ENCODE measurements around the gene FAM20B. TPM values are rescaled to one million over a fixed set of nuclear protein-coding genes. Genes with fewer than 3 reads are reported as not detected.

Gene FAM20B
- total RNA-seq, 4 donors from 2014 or later, result 16.7 to 25.2 (median 20.3) TPM

GRCh38 chr1:179017383-179018326 lies 8.0 kb upstream of the FAM20B start:
- no peak overlapping the region for H3K4me3 ChIP-seq (ENCODE audit: low read depth, poor library complexity, severe bottlenecking)
- TF ChIP-seq, protein P1, sequence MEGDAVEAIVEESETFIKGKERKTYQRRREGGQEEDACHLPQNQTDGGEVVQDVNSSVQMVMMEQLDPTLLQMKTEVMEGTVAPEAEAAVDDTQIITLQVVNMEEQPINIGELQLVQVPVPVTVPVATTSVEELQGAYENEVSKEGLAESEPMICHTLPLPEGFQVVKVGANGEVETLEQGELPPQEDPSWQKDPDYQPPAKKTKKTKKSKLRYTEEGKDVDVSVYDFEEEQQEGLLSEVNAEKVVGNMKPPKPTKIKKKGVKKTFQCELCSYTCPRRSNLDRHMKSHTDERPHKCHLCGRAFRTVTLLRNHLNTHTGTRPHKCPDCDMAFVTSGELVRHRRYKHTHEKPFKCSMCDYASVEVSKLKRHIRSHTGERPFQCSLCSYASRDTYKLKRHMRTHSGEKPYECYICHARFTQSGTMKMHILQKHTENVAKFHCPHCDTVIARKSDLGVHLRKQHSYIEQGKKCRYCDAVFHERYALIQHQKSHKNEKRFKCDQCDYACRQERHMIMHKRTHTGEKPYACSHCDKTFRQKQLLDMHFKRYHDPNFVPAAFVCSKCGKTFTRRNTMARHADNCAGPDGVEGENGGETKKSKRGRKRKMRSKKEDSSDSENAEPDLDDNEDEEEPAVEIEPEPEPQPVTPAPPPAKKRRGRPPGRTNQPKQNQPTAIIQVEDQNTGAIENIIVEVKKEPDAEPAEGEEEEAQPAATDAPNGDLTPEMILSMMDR (IDR thresholded peaks at IDR 0.05), result no peak
- TF ChIP-seq POLR2A (IDR thresholded peaks at IDR 0.05), result no peak
- no peak for DNase-seq (ENCODE audit: low spot score in 2 of 2)
- 34 to 38% methylated on average over 3 of the region's 3 CpGs for WGBS, 2 donors
- intact Hi-C loops (cut with DNase I; ENCODE audit: low total_unique reads), result no loop called here

DNA sequence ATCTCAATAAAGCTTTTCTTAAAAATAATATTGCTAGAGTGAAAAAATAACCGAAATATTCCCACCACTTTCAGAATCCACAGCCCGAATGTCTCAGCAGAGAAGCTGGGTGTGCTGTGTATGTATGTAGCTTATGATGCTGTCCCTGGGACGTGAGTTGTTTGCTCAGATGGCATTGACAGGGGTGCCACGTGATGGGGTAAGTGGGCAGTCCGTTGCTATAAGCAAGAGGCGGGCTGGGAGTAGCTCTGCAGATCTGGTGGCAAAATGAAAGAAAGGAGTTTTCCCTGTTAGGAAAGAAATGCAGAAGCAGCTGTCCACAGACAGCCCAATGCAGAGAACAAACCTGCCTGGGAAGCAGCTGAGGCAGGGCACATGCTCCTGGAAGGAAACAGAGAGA lies 3.8 kb upstream of the FAM20B start:
- DNase-seq (ENCODE audit: low spot score in 2 of 2), result no peak
- no peak overlapping the region for H3K4me3 ChIP-seq (ENCODE audit: low read depth, poor library complexity, severe bottlenecking)
- TF ChIP-seq POLR2A (IDR thresholded peaks at IDR 0.05), result no peak
- TF ChIP-seq, protein P1 (IDR thresholded peaks at IDR 0.05), result no peak
- intact Hi-C loops (cut with DNase I; ENCODE audit: low total_unique reads), result no loop called here
- WGBS, 2 donors, result 42 to 43% methylated on average over 6 of the region's 6 CpGs

DNA sequence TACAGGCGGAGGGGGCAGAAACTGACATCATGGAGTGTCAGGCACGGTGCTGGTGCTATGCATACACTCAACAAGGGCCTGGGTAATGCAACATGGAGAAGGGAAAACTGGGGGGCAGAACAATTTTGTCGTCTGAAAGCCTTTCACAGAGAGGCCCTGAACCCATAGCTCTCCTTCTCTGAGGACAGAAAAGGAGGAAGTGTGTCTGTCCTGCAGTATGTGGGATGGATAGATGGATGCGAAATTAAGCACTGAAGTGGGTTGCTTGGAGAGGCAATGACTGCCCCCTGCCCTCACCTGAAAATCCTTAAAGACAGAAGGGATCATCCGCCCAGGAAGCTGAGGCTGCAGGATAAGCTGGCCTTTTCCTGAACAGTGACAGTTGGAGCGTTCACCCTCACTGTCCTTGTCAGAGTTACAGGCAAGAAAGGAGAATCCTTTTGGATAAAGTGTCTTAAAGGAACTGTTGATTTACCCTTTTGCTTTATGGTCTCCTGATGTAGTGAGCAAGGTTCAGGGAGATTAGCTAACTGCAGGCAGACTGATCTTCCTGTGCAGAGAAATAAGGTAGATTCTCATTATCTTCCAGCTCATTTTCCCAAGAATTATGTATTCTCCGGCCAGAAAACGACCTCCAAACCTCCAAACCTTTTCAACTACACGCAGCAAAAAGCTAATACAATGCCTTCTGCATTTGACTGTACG lies 1.6 kb upstream of the FAM20B start:
- no peak overlapping the region for H3K4me3 ChIP-seq (ENCODE audit: low read depth, poor library complexity, severe bottlenecking)
- intact Hi-C loops (cut with DNase I; ENCODE audit: low total_unique reads), result no loop called here
- WGBS, 2 donors, result 74 to 77% methylated on average over 10 of the region's 10 CpGs
- DNase-seq (ENCODE audit: low spot score in 2 of 2), result no peak
- no peak for TF ChIP-seq POLR2A (IDR thresholded peaks at IDR 0.05)
- TF ChIP-seq, protein P1 (IDR thresholded peaks at IDR 0.05), result no peak

DNA sequence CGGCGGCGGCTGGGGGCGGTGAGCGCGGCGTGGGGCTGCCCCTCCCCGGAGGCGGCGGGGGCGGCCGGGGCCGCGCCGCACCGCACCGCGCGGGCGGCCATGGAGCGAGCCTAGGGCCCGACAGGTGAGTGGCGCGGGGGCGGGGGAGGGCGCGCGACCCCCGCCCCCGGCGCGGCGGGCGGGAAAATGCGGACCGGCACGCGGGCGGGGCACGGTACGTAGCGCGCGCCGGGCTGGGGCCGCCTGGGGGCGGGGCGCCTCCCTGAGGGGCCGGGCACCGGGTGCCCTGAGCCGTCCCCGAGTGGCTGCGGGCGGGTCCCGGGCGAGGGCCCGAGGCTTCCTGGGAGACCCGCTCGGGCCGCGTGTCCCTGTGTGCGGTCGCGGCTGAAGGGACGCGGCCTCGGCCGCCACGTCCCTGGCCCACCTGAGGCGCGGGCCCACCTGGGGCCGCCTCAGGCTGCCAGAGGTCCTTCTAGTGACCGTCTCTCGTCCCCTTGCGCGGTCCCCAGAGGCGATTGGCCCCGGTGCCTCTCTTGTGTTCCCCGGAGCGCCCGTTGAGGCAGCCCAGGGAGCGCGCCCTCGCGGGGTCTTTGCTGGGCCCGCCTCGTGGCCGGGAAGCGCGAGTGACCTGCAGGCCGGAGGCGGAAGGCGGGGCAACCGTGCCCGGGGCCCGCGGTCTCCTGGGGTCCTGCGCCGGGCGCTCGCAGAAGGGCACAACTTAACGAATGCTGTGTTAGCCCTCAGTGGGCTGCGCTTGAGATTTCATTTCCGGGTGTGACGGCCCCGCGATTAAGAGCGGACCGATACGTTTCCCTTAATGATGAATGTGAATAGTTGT lies 500 bp downstream of the FAM20B start:
- peak overlapping the region; percentile 94 for H3K4me3 ChIP-seq (ENCODE audit: low read depth, poor library complexity, severe bottlenecking)
- TF ChIP-seq, protein P1 (IDR thresholded peaks at IDR 0.05), result no peak
- no peak for TF ChIP-seq POLR2A (IDR thresholded peaks at IDR 0.05)
- whole genome bisulfite sequencing, 2 donors, result 0% methylated on average over 15 to 78 of the region's 110 CpGs
- intact Hi-C loops (cut with DNase I; ENCODE audit: low total_unique reads), result no loop called here
- peak; percentile 52 to 91 for DNase-seq (ENCODE audit: low spot score in 2 of 2)

- intact Hi-C loops (cut with DNase I; ENCODE audit: low total_unique reads), result no loop called here
- 15 to 18% methylated on average over 11 of the region's 11 CpGs for WGBS, 2 donors
- peak overlapping the region; percentile 94 for H3K4me3 ChIP-seq (ENCODE audit: low read depth, poor library complexity, severe bottlenecking)
- TF ChIP-seq, protein P1 (IDR thresholded peaks at IDR 0.05), result no peak
- TF ChIP-seq POLR2A (IDR thresholded peaks at IDR 0.05), result no peak
- DNase-seq (ENCODE audit: low spot score in 2 of 2), result no peak
Observed at GRCh38 chr1:179026813-179027669, 1.3 kb downstream of the FAM20B start.

All from lower leg skin (tissue), 4 donors.